HG03520 (cell line): ENCODE results near the gene SETX.

Experiments
- ATAC-seq: cut with Tn5 transposase; IDR thresholded peaks from one replicate; pipeline ENCODE4 v1.9.1; 2021; ENCODE audit warnings: mild to moderate bottlenecking, moderate library complexity; ENCODE audit not compliant: unreplicated experiment

Gene SETX

GRCh38 chr9:132226571-132227430, 128.0 kb downstream of the SETX start:
- ATAC-seq, result no peak

- no peak for ATAC-seq
Observed at GRCh38 chr9:132224645-132225044, 130.1 kb downstream of the SETX start.

GRCh38 chr9:132221941-132222340, 132.8 kb downstream of the SETX start:
- no peak for ATAC-seq

- ATAC-seq, result no peak
Observed at GRCh38 chr9:132218208-132218607, 136.6 kb downstream of the SETX start.

GRCh38 chr9:132216861-132217619, 137.7 kb downstream of the SETX start:
- ATAC-seq, result no peak

- no peak for ATAC-seq
Observed at GRCh38 chr9:132214027-132214622, 140.7 kb downstream of the SETX start.

- ATAC-seq, result no peak
Observed at GRCh38 chr9:132211570-132211969, 143.2 kb downstream of the SETX start.
